ENCODE results near the gene CAMTA1. TPM values are rescaled to one million over a fixed set of nuclear protein-coding genes. Genes with fewer than 3 reads are reported as not detected.

The CAMTA1 gene
- total RNA-seq, 1 experiment from 2014 or later: 60.0 TPM

- peaks cover 17% of the 10 kb centered on the region for H3K27me3 Mint-ChIP-seq (ENCODE audit: insufficient read depth, unreplicated experiment)
- no peak overlapping the region for H3K27ac Mint-ChIP-seq (ENCODE audit: unreplicated experiment)
- Histone ChIP-seq H3K4me1 (no peaks in the 10 kb centered on the region), H3K36me3 (ENCODE audit: control insufficient read depth, insufficient read depth, low read length) (no peaks in the 10 kb centered on the region), H3K4me3 (ENCODE audit: low read depth, low read length) (no peak overlapping the region), H3K9me3 (no peaks in the 10 kb centered on the region), H3K27me3 (replicated peaks; ENCODE audit: control insufficient read depth, insufficient read depth, low read length) (no peaks in the 10 kb centered on the region)
- CTCF ChIA-PET: interaction anchor here (0.5 to 1.2 kb wide), 8 partner anchors 27 to 604 kb away, joined by 3 to 11 read pairs (median 4); partner anchors contain the start of gene CAMTA1
- no peaks in the 10 kb centered on the region for H3K9me3 Mint-ChIP-seq (ENCODE audit: unreplicated experiment)
- intact Hi-C loops (cut with micrococcal nuclease; ENCODE audit: unreplicated experiment): loop anchor here (2.0 kb wide), 1 partner anchor 604 kb away; no protein-coding TSS in a partner anchor
- POLR2A ChIA-PET: no interaction called here
- H3K36me3 Mint-ChIP-seq (ENCODE audit: insufficient read depth, unreplicated experiment): no peaks in the 10 kb centered on the region
- no peak overlapping the region for H3K4me3 Mint-ChIP-seq (ENCODE audit: unreplicated experiment)
- DNase-seq: no peak
- BruUV-seq (replicated peaks): no TSS peak
- no peak for TF ChIP-seq CTCF (IDR thresholded peaks at IDR 0.05; ENCODE audit: insufficient read depth in 1 of 2, low read depth in 1 of 2, low read length in 1 of 2, severe bottlenecking in 1 of 2, unreplicated experiment in 1 of 2)
- H3K4me1 Mint-ChIP-seq (ENCODE audit: low read depth, unreplicated experiment): no peaks in the 10 kb centered on the region
These were observed 257.9 kb downstream of the CAMTA1 start for GRCh38 chr1:7043191-7043549.

GRCh38 chr1:7043719-7044535, 258.7 kb downstream of the CAMTA1 start:
- POLR2A ChIA-PET: no interaction called here
- no peaks in the 10 kb centered on the region for H3K9me3 Mint-ChIP-seq (ENCODE audit: unreplicated experiment)
- TF ChIP-seq CTCF (IDR thresholded peaks at IDR 0.05; ENCODE audit: insufficient read depth in 1 of 2, low read depth in 1 of 2, low read length in 1 of 2, severe bottlenecking in 1 of 2, unreplicated experiment in 1 of 2): no peak
- peaks cover 21% of the 10 kb centered on the region for H3K27me3 Mint-ChIP-seq (ENCODE audit: insufficient read depth, unreplicated experiment)
- Histone ChIP-seq H3K4me3 (ENCODE audit: low read depth, low read length) (no peak overlapping the region), H3K27me3 (replicated peaks; ENCODE audit: control insufficient read depth, insufficient read depth, low read length) (no peaks in the 10 kb centered on the region), H3K9me3 (no peaks in the 10 kb centered on the region), H3K4me1 (no peaks in the 10 kb centered on the region), H3K36me3 (ENCODE audit: control insufficient read depth, insufficient read depth, low read length) (no peaks in the 10 kb centered on the region)
- H3K4me1 Mint-ChIP-seq (ENCODE audit: low read depth, unreplicated experiment): no peaks in the 10 kb centered on the region
- no peak for DNase-seq
- intact Hi-C loops (cut with micrococcal nuclease; ENCODE audit: unreplicated experiment): loop anchor here (2.0 kb wide), 1 partner anchor 603 kb away; no protein-coding TSS in a partner anchor
- CTCF ChIA-PET: no interaction called here
- no peak overlapping the region for H3K27ac Mint-ChIP-seq (ENCODE audit: unreplicated experiment)
- no peak overlapping the region for H3K4me3 Mint-ChIP-seq (ENCODE audit: unreplicated experiment)
- no peaks in the 10 kb centered on the region for H3K36me3 Mint-ChIP-seq (ENCODE audit: insufficient read depth, unreplicated experiment)
- no TSS peak for BruUV-seq (replicated peaks)

- Mint-ChIP-seq H3K36me3 (ENCODE audit: insufficient read depth, unreplicated experiment) (no peaks in the 10 kb centered on the region), H3K27me3 (ENCODE audit: insufficient read depth, unreplicated experiment) (peaks cover 18% of the 10 kb centered on the region), H3K4me1 (ENCODE audit: low read depth, unreplicated experiment) (no peaks in the 10 kb centered on the region), H3K9me3 (ENCODE audit: unreplicated experiment) (no peaks in the 10 kb centered on the region), H3K27ac (ENCODE audit: unreplicated experiment) (no peak overlapping the region), H3K4me3 (ENCODE audit: unreplicated experiment) (no peak overlapping the region)
- intact Hi-C loops (cut with micrococcal nuclease; ENCODE audit: unreplicated experiment): no loop called here
- Histone ChIP-seq H3K27me3 (replicated peaks; ENCODE audit: control insufficient read depth, insufficient read depth, low read length) (no peaks in the 10 kb centered on the region), H3K36me3 (ENCODE audit: control insufficient read depth, insufficient read depth, low read length) (no peaks in the 10 kb centered on the region), H3K4me1 (no peaks in the 10 kb centered on the region), H3K9me3 (no peaks in the 10 kb centered on the region), H3K4me3 (ENCODE audit: low read depth, low read length) (no peak overlapping the region)
- CTCF ChIA-PET: no interaction called here
- no peak for DNase-seq
- no peak for TF ChIP-seq CTCF (IDR thresholded peaks at IDR 0.05; ENCODE audit: insufficient read depth in 1 of 2, low read depth in 1 of 2, low read length in 1 of 2, severe bottlenecking in 1 of 2, unreplicated experiment in 1 of 2)
- BruUV-seq (replicated peaks): no TSS peak
- POLR2A ChIA-PET: no interaction called here
These were observed 260.6 kb downstream of the CAMTA1 start for GRCh38 chr1:7045897-7046296.
